Mucosa of descending colon (tissue), 3 donors: Measurements from ENCODE around the gene GABBR2. TPM values are rescaled to one million over a fixed set of nuclear protein-coding genes. Genes with fewer than 3 reads are reported as not detected.
"Not testable (repeated sequence)": the region's sequence is repeated elsewhere in the genome, so short reads cannot be mapped to it uniquely, and the experiment has no call there.

ENCODE experiments used
- ATAC-seq: fragments of 200-7000 bp; cut with Tn5 transposase; one replicate; pipeline ENCODE4 v1.9.1; 2020; ENCODE audit warnings: mild to moderate bottlenecking, moderate library complexity
- DNase-seq, 3 donors: peaks; one replicate each; pipeline ENCODE4 v3.0.0-alpha.2; 2020
- H3K36me3 ChIP-seq: fragments of 200-600 bp; one replicate; pipeline ENCODE4 v1.8.0; 2021; ENCODE audit warnings: low read depth, mild to moderate bottlenecking
- H3K4me1 ChIP-seq: fragments of 200-600 bp; one replicate; pipeline ENCODE4 v1.8.0; 2021; ENCODE audit warnings: low read depth, mild to moderate bottlenecking
- H3K4me3 ChIP-seq: fragments of 200-600 bp; one replicate; pipeline ENCODE4 v1.8.0; 2021; ENCODE audit warnings: mild to moderate bottlenecking
- H3K9me3 ChIP-seq: fragments of 200-600 bp; one replicate; pipeline ENCODE4 v1.8.0; 2021; ENCODE audit warnings: mild to moderate bottlenecking
- CTCF ChIP-seq: fragments of 200-600 bp; IDR thresholded peaks from one replicate; pipeline ENCODE4 v1.8.0; 2022; ENCODE audit warnings: antibody characterized with exemption, mild to moderate bottlenecking
- intact Hi-C, 2 donors: fragments of 100-400 bp; cut with DNase I in 1 of 2; cut with micrococcal nuclease in 1 of 2; formaldehyde crosslinking; loops; one replicate each; pipeline versions ENCODE4 v1.11.0 to v1.11.1; 2022; cut with DNase I, micrococcal nuclease
- total RNA-seq, 3 donors: library from RNA; stranded (reverse); fragmentation: NEBNext Ultra II Directional in 2 of 3; extraction: Animal tissue kit (Norgen Biotek cat#: 25700) in 2 of 3; gene quantifications; one replicate each; pipeline versions ENCODE4 v1.2.1 to v1.2.4, GENCODE V29; 2021 to 2023
- donor health status: DM: no; HTN: no; CAD: no; lungs with moderate emphysema.
- donor health status: DM: no; HTN: no; CAD: no.
- donor health status: DM: no; HTN: yes; CAD: no.

GABBR2 gene
- total RNA-seq, 3 donors from 2014 or later: 0.35 TPM; not detected in 2

- no peaks in the 10 kb centered on the region for H3K36me3 ChIP-seq
- intact Hi-C loops: no loop called here
- no peak overlapping the region for H3K4me3 ChIP-seq
- ATAC-seq: no peak
- no peaks in the 10 kb centered on the region for H3K9me3 ChIP-seq
- H3K4me1 ChIP-seq: no peaks in the 10 kb centered on the region
- TF ChIP-seq CTCF: no peak
- no peak for DNase-seq
Measured at GRCh38 chr9:98517761-98518160, 191.0 kb downstream of the GABBR2 start.

- ATAC-seq (no peak), DNase-seq (no peak)
- no peak overlapping the region for H3K4me3 ChIP-seq
- no peak for TF ChIP-seq CTCF
- intact Hi-C loops: no loop called here
- no peaks in the 10 kb centered on the region for H3K36me3 ChIP-seq
- no peaks in the 10 kb centered on the region for H3K4me1 ChIP-seq
- H3K9me3 ChIP-seq: no peaks in the 10 kb centered on the region
Measured at GRCh38 chr9:98516897-98517503, 191.7 kb downstream of the GABBR2 start.

GRCh38 chr9:98516205-98516896 is 192.4 kb downstream of the GABBR2 start:
- ATAC-seq (no peak), DNase-seq (no peak)
- Histone ChIP-seq H3K4me3 (no peak overlapping the region), H3K4me1 (no peaks in the 10 kb centered on the region), H3K36me3 (no peaks in the 10 kb centered on the region), H3K9me3 (no peaks in the 10 kb centered on the region)
- intact Hi-C loops: no loop called here
- TF ChIP-seq CTCF: no peak

GRCh38 chr9:98515506-98516204 is 193.1 kb downstream of the GABBR2 start:
- intact Hi-C loops: no loop called here
- no peak for TF ChIP-seq CTCF
- no peak for ATAC-seq
- Histone ChIP-seq H3K36me3 (no peaks in the 10 kb centered on the region), H3K9me3 (no peaks in the 10 kb centered on the region), H3K4me3 (no peak overlapping the region), H3K4me1 (no peaks in the 10 kb centered on the region)
- no peak for DNase-seq

- ATAC-seq (no peak), DNase-seq (no peak)
- TF ChIP-seq CTCF: no peak
- no peaks in the 10 kb centered on the region for H3K4me1 ChIP-seq
- no peaks in the 10 kb centered on the region for H3K9me3 ChIP-seq
- intact Hi-C loops: no loop called here
- no peaks in the 10 kb centered on the region for H3K36me3 ChIP-seq
- no peak overlapping the region for H3K4me3 ChIP-seq
Measured at GRCh38 chr9:98514841-98515240, 193.9 kb downstream of the GABBR2 start.

GRCh38 chr9:98508217-98508919 is 200.4 kb downstream of the GABBR2 start:
- H3K36me3 ChIP-seq, H3K4me3 ChIP-seq, H3K9me3 ChIP-seq, intact Hi-C loops, DNase-seq, H3K4me1 ChIP-seq, ATAC-seq: not testable (repeated sequence)
